ACC112 (cell line): ENCODE data around the gene TRNAU1AP.

ENCODE experiments used
- H2AFZ ChIP-seq: fragments of 200-600 bp; sonication (generic); one replicate; pipeline ENCODE4 v1.6.0; 2017; ENCODE audit warnings: antibody characterized with exemption, low read length; ENCODE audit not compliant: unreplicated experiment
- H3K27ac ChIP-seq: fragments of 200-600 bp; sonication (generic); 2 replicates; pipeline ENCODE4 v1.5.1; 2014; ENCODE audit warnings: low read depth, mild to moderate bottlenecking, antibody characterized with exemption, low read length, moderate library complexity
- H3K27me3 ChIP-seq: fragments of 200-600 bp; sonication (generic); 2 replicates; pipeline ENCODE4 v1.6.1; 2014; ENCODE audit warnings: mild to moderate bottlenecking, antibody characterized with exemption, low read length, moderate library complexity, mixed read lengths; ENCODE audit not compliant: insufficient read depth
- H3K36me3 ChIP-seq: fragments of 200-600 bp; sonication (generic); 2 replicates; pipeline ENCODE4 v1.6.1; 2016; ENCODE audit warnings: mild to moderate bottlenecking, antibody characterized with exemption, low read length, moderate library complexity, mixed read lengths; ENCODE audit not compliant: insufficient read depth
- H3K4me1 ChIP-seq: fragments of 200-600 bp; sonication (generic); one replicate; pipeline ENCODE4 v1.6.1; 2016; ENCODE audit warnings: low read length, mixed read lengths; ENCODE audit not compliant: insufficient read depth, unreplicated experiment, control insufficient read depth
- H3K4me3 ChIP-seq: fragments of 200-600 bp; sonication (generic); 2 replicates; pipeline ENCODE4 v1.5.1; 2014; ENCODE audit warnings: mild to moderate bottlenecking, low read depth, low read length
- H3K79me2 ChIP-seq: fragments of 200-600 bp; sonication (generic); one replicate; pipeline ENCODE4 v1.6.0; 2016; ENCODE audit warnings: low read length; ENCODE audit not compliant: control insufficient read depth, unreplicated experiment, insufficient read depth

TRNAU1AP gene

GRCh38 chr1:28613175-28613574, 60.3 kb downstream of the TRNAU1AP start:
- no peak overlapping the region for H2AFZ ChIP-seq
- no peaks in the 10 kb centered on the region for H3K4me1 ChIP-seq
- no peaks in the 10 kb centered on the region for H3K79me2 ChIP-seq
- no peak overlapping the region for H3K27ac ChIP-seq
- no peaks in the 10 kb centered on the region for H3K27me3 ChIP-seq
- H3K4me3 ChIP-seq = no peak overlapping the region
- H3K36me3 ChIP-seq = peaks cover 8% of the 10 kb centered on the region; the same call in 1 of the 2 replicates
